Raji (cell line): ENCODE measurements around the gene SLC9C1.
A peak's percentile ranks its signal among the peaks of the same experiment; 100 is the strongest.

Source experiments
- POLR2A ChIP-seq: IDR thresholded peaks from 2 replicates; pipeline ENCODE4 v1.6.1; 2011; ENCODE audit warnings: low read depth, low read length, control low read depth; ENCODE audit not compliant: insufficient read depth

The SLC9C1 gene

DNA sequence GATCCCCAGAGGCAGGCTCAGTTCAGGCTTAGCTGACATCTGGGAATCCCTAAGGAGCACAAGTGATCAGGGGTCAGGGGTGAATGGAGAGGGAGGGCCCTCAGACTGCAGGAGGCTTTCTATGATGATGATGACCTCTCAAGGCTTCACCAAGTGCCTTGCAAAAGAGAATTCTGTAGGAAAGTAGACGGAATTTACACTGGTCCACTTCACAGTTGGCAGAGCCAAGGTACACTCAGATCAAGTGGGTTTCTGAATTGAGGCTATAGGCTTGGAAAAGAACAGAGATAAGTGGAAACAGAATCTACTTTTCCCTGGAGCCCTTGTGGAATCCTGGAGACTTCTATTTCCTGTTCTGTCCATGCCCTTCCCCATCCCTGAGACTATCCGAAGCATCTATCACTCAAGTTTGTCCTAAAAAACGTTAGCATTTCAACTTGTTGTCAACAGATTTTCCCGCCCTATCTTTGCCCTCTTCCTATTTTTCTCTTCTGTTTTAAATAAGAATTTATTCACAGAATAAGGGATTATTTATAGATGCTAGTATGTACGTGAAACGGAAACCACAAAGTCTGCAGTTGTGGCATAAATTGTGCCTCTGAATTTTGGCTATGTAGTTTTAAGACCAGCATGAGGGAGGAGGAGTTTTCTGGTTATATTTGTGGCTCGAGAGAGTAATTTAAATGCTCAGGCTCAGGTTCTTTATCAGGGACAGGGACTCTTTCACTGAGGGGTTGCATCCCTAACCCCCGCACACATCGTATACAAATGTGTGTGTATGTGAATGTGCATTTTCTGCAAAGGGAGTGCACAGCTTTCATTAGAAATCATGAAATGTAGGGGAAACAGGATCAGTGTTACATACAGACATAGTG, 173.8 kb downstream of the SLC9C1 start:
- peak; percentile 73 for TF ChIP-seq POLR2A

- peak; percentile 62 for TF ChIP-seq POLR2A
These were observed 176.0 kb downstream of the SLC9C1 start for GRCh38 chr3:112117841-112118571.

- TF ChIP-seq POLR2A: no peak
These were observed 176.6 kb downstream of the SLC9C1 start for GRCh38 chr3:112117415-112117814.

DNA sequence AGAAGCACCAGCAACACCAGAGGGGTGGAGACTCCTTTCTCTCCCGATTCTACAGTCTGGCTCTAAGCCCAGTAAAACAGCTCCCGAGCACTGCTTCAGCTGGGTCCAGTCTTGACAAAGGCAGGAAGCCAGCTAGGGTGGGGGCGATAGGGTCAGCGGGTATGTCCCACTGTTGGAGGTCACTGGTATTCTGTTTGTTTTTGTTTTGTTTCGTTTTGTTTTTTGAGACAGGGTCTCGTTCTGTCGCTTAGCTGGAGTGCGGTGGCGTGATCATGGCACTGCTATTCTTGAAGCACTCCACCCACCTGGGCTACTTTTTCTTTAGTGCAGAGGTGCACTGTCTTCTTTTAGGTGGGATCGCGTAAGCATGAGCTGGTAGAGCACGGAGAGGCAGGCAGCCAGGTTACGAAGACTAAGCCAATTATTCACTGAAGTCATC, 177.2 kb downstream of the SLC9C1 start:
- TF ChIP-seq POLR2A: peak; percentile 37

DNA sequence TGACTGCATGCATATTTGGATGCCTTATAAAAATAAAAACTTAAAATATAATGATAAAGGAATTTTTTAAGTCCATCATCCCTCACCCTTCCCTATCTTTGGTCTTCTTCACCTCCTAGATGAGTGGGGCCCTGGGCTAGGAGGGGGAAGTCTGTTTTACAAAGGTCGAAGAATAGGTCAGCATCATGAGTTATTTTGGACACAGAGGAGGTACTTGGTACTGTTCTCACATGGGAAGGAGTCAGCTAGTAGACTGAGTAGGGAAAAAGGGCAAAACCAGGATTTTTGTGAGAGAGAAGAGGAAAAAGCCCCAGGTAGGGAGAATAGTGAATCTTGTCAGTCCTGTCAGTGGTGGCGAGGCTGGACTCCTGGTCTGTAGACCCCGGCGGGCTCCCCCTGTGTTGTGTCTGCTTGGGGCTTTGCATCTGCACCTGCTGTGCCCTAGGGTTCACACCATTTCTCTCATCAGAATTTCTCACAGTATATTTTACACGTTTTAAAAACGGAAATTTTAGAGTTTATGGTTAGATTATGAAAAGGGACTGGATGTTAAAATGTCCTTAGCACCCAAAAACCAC, 178.1 kb downstream of the SLC9C1 start:
- peak; percentile 38 for TF ChIP-seq POLR2A

GRCh38 chr3:112115161-112115739, 178.8 kb downstream of the SLC9C1 start:
- TF ChIP-seq POLR2A: no peak; the same call in none of the 2 replicates

GRCh38 chr3:112114576-112115160, 179.3 kb downstream of the SLC9C1 start:
- TF ChIP-seq POLR2A: no peak; the same call in 1 of the 2 replicates

- TF ChIP-seq POLR2A: peak; percentile 42
These were observed 182.1 kb downstream of the SLC9C1 start for GRCh38 chr3:112111785-112112402.

GRCh38 chr3:112109322-112109721, 184.7 kb downstream of the SLC9C1 start:
- no peak for TF ChIP-seq POLR2A

GRCh38 chr3:112104774-112105173, 189.2 kb downstream of the SLC9C1 start:
- no peak for TF ChIP-seq POLR2A

DNA sequence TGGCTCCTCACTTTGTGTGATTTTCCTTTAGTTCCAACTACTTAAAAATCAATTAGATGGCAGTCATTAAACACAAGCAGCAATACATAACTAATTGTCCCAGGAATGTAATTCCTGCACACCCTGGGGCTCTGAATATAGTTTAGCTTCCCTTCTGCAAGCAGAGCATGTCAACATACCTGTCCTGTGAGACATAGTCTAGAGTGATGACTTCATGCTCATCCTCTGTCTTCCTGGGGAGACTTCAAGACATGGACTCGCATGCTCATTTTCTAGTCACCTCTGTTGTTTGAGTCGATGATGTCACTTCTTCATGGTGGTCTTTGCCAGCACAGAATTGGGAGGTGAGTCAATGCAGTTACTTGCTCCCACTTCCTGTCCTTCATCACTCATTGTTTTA, 192.1 kb downstream of the SLC9C1 start:
- no peak for TF ChIP-seq POLR2A

DNA sequence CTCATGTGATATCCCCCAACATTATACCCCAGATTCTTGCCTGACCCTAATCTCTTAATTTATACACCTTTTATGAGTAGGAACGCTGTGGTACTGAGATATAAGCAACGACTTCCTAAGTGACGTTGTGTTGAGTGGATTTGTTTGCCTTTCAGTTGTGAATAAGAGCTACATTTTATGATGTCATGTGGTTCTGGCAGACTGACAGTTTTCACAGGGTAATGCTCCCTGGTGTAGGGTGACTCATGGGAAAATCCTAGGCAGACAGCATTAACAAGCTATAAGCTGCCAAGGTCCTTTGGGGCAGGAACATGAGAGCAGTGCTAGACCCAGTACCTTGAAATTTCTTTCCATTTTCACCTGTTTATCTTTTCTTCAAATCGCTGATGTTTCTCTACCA, 196.6 kb downstream of the SLC9C1 start:
- no peak for TF ChIP-seq POLR2A

- no peak for TF ChIP-seq POLR2A
These were observed 197.8 kb downstream of the SLC9C1 start for GRCh38 chr3:112096176-112096575.

- no peak for TF ChIP-seq POLR2A
These were observed 198.3 kb downstream of the SLC9C1 start for GRCh38 chr3:112095731-112096130.

- no peak for TF ChIP-seq POLR2A
These were observed 200.9 kb downstream of the SLC9C1 start for GRCh38 chr3:112093180-112093522.
